ENCODE data around the gene CBLN1. TPM values are rescaled to one million over a fixed set of nuclear protein-coding genes. Genes with fewer than 3 reads are reported as not detected.

Gene CBLN1
- total RNA-seq, 1 donor, result not detected

DNA sequence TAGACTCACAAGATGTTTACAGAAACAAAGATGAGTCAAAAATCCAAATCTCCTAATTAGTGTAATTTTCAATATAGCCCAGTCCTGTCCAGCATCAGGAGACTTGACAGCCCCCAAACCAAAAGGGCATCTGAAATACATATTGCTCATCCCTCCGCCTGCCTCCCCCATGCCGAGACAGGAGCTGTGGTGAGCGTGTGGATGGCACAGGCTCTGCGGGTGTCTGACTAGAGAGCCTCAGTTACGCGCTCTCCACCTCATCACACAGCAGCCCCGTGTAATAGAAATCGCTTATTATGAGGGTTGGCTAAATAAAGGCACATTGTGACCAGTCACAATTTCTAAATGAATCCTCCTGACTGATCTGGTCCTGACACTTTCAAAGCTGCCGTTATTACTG, 43.1 kb upstream of the CBLN1 start:
- Histone ChIP-seq H3K4me3 (ENCODE audit: insufficient read depth, low read length) (no peak overlapping the region), H4K20me1 (ENCODE audit: insufficient read depth, low read length) (no peaks in the 10 kb centered on the region), H3K79me2 (ENCODE audit: insufficient read depth, low read length) (no peaks in the 10 kb centered on the region), H3K27me3 (ENCODE audit: insufficient read depth, low read length) (no peaks in the 10 kb centered on the region), H2AFZ (ENCODE audit: low read length) (no peak overlapping the region), H3K36me3 (ENCODE audit: insufficient read depth, low read length) (no peaks in the 10 kb centered on the region), H3K4me2 (ENCODE audit: insufficient read depth, low read length) (no peak overlapping the region), H3K27ac (ENCODE audit: low read depth, low read length) (no peak overlapping the region), H3K9me3 (ENCODE audit: low read depth, low read length) (no peaks in the 10 kb centered on the region), H3K4me1 (ENCODE audit: insufficient read depth, low read length) (no peaks in the 10 kb centered on the region)
- TF ChIP-seq, protein P1, sequence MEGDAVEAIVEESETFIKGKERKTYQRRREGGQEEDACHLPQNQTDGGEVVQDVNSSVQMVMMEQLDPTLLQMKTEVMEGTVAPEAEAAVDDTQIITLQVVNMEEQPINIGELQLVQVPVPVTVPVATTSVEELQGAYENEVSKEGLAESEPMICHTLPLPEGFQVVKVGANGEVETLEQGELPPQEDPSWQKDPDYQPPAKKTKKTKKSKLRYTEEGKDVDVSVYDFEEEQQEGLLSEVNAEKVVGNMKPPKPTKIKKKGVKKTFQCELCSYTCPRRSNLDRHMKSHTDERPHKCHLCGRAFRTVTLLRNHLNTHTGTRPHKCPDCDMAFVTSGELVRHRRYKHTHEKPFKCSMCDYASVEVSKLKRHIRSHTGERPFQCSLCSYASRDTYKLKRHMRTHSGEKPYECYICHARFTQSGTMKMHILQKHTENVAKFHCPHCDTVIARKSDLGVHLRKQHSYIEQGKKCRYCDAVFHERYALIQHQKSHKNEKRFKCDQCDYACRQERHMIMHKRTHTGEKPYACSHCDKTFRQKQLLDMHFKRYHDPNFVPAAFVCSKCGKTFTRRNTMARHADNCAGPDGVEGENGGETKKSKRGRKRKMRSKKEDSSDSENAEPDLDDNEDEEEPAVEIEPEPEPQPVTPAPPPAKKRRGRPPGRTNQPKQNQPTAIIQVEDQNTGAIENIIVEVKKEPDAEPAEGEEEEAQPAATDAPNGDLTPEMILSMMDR (IDR thresholded peaks at IDR 0.05; ENCODE audit: extremely low read depth, low read depth, low read length), result no peak
- DNase-seq (ENCODE audit: insufficient read length, low spot score, missing footprints), result no peak

DNA sequence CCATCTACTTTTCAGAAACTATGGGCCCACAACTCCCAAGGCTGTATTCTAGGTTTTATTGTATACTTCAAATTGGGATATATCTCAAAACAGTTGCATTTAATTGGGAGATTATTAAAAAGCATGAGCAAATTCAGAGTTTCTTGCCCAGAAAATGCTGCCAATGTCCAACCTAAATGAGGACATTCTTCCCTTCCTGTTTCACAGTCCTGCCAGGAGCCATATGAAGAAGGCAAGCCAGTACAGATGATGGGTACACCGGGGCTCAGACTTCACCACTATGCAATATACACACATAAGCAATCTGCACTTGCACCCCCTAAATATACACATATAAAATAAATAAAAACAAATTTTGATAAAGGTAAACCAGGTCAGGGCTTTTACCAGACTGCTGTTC, 34.0 kb upstream of the CBLN1 start:
- Histone ChIP-seq H3K4me3 (ENCODE audit: insufficient read depth, low read length) (no peak overlapping the region), H3K9me3 (ENCODE audit: low read depth, low read length) (no peaks in the 10 kb centered on the region), H4K20me1 (ENCODE audit: insufficient read depth, low read length) (no peaks in the 10 kb centered on the region), H3K4me2 (ENCODE audit: insufficient read depth, low read length) (no peak overlapping the region), H3K27ac (ENCODE audit: low read depth, low read length) (no peak overlapping the region), H3K4me1 (ENCODE audit: insufficient read depth, low read length) (no peaks in the 10 kb centered on the region), H3K27me3 (ENCODE audit: insufficient read depth, low read length) (no peaks in the 10 kb centered on the region), H3K79me2 (ENCODE audit: insufficient read depth, low read length) (no peaks in the 10 kb centered on the region), H3K36me3 (ENCODE audit: insufficient read depth, low read length) (no peaks in the 10 kb centered on the region), H2AFZ (ENCODE audit: low read length) (no peak overlapping the region)
- no peak for DNase-seq (ENCODE audit: insufficient read length, low spot score, missing footprints)
- TF ChIP-seq, protein P1 (IDR thresholded peaks at IDR 0.05; ENCODE audit: extremely low read depth, low read depth, low read length), result no peak

DNA sequence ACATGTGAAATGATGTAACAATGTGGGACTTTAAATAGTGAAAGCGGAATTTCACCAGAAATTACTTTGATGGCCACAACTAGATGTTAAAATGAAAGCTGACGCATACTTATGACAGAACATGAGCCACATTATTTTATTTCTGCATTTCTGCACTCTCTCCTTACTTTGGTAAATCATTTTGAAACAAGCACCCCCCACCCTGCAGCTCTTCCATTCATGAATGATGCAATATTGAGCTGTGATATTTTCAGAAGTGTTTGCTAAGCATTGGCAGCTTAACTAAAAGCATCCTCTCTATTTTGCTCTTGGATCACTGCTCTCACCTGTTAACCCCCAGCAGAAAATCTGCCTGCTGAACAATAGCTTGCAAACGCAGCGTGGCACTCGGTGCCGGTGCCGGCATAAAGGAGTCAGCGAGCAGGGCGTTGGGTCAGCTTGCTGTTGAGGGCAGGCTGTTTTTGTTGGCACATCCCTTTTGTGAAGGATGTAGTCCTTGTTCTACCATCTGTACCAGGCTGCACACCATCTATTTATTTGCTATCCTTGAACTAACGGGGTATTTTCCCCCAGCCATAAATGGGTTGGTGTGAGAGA, 30.8 kb upstream of the CBLN1 start:
- Histone ChIP-seq H3K36me3 (ENCODE audit: insufficient read depth, low read length) (no peaks in the 10 kb centered on the region), H2AFZ (ENCODE audit: low read length) (no peak overlapping the region), H3K9me3 (ENCODE audit: low read depth, low read length) (no peaks in the 10 kb centered on the region), H3K4me1 (ENCODE audit: insufficient read depth, low read length) (no peaks in the 10 kb centered on the region), H3K27ac (ENCODE audit: low read depth, low read length) (no peak overlapping the region), H3K4me2 (ENCODE audit: insufficient read depth, low read length) (no peak overlapping the region), H4K20me1 (ENCODE audit: insufficient read depth, low read length) (no peaks in the 10 kb centered on the region), H3K79me2 (ENCODE audit: insufficient read depth, low read length) (no peaks in the 10 kb centered on the region), H3K4me3 (ENCODE audit: insufficient read depth, low read length) (no peak overlapping the region), H3K27me3 (ENCODE audit: insufficient read depth, low read length) (no peaks in the 10 kb centered on the region)
- TF ChIP-seq, protein P1 (IDR thresholded peaks at IDR 0.05; ENCODE audit: extremely low read depth, low read depth, low read length), result no peak
- DNase-seq (ENCODE audit: insufficient read length, low spot score, missing footprints), result no peak

DNA sequence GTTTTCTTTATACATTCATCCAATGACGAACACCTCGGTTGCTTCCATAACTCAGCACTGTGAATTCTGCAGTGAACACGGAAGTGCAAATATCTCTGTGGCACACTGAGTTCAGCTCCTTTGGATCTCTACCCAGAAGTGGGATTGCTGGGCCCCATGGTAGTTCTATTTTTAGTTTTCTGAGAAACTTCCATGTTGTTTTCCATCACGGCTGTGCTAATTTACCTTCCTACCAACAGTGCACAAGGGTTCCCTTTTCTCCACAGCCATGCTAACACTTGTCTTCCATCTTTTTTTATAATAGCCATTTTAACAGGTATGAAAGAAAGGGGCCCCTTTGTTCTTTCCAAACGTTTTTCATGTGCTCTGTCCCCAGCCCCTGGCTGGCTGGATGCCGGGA, 30.2 kb upstream of the CBLN1 start:
- Histone ChIP-seq H2AFZ (ENCODE audit: low read length) (no peak overlapping the region), H4K20me1 (ENCODE audit: insufficient read depth, low read length) (no peaks in the 10 kb centered on the region), H3K36me3 (ENCODE audit: insufficient read depth, low read length) (no peaks in the 10 kb centered on the region), H3K9me3 (ENCODE audit: low read depth, low read length) (no peaks in the 10 kb centered on the region), H3K27ac (ENCODE audit: low read depth, low read length) (no peak overlapping the region), H3K4me3 (ENCODE audit: insufficient read depth, low read length) (no peak overlapping the region), H3K4me1 (ENCODE audit: insufficient read depth, low read length) (no peaks in the 10 kb centered on the region), H3K27me3 (ENCODE audit: insufficient read depth, low read length) (no peaks in the 10 kb centered on the region), H3K79me2 (ENCODE audit: insufficient read depth, low read length) (no peaks in the 10 kb centered on the region), H3K4me2 (ENCODE audit: insufficient read depth, low read length) (no peak overlapping the region)
- TF ChIP-seq, protein P1 (IDR thresholded peaks at IDR 0.05; ENCODE audit: extremely low read depth, low read depth, low read length), result no peak
- no peak for DNase-seq (ENCODE audit: insufficient read length, low spot score, missing footprints)
